GM23248 (cell line): ENCODE data around the gene CACNA1D. TPM values are rescaled to one million over a fixed set of nuclear protein-coding genes. Genes with fewer than 3 reads are reported as not detected.

Experiments used
- DNase-seq: peaks from one replicate; pipeline ENCODE4 v3.0.0-alpha.2; 2015
- H2AFZ ChIP-seq: fragments of 200-600 bp; sonication (generic); 2 replicates; pipeline ENCODE4 v1.6.1; 2016; ENCODE audit warnings: antibody characterized with exemption
- H3F3A ChIP-seq: fragments of 200-600 bp; sonication (generic); 2 replicates; pipeline ENCODE4 v1.6.1; 2016; ENCODE audit warnings: mild to moderate bottlenecking, antibody characterized with exemption, mixed run types; ENCODE audit not compliant: insufficient read depth
- H3K27ac ChIP-seq: fragments of 200-600 bp; sonication (generic); 2 replicates; pipeline ENCODE4 v1.5.1; 2016; ENCODE audit warnings: mild to moderate bottlenecking
- H3K27me3 ChIP-seq: fragments of 200-600 bp; sonication (generic); replicated peaks from 2 replicates; pipeline ENCODE4 v1.6.1; 2016; ENCODE audit warnings: mild to moderate bottlenecking; ENCODE audit not compliant: insufficient read depth
- H3K36me3 ChIP-seq: fragments of 200-600 bp; sonication (generic); 2 replicates; pipeline ENCODE4 v1.6.1; 2016; ENCODE audit warnings: low read depth, mild to moderate bottlenecking
- H3K4me1 ChIP-seq: fragments of 200-600 bp; sonication (generic); 2 replicates; pipeline ENCODE4 v1.6.1; 2016; ENCODE audit warnings: mild to moderate bottlenecking; ENCODE audit not compliant: insufficient read depth
- H3K4me2 ChIP-seq: fragments of 200-600 bp; sonication (generic); one replicate; pipeline ENCODE4 v1.6.1; 2016; ENCODE audit warnings: mild to moderate bottlenecking; ENCODE audit not compliant: unreplicated experiment
- H3K4me3 ChIP-seq: fragments of 200-600 bp; sonication (generic); 2 replicates; pipeline ENCODE4 v1.5.1; 2016; ENCODE audit warnings: mild to moderate bottlenecking
- H3K79me2 ChIP-seq: fragments of 200-600 bp; sonication (generic); 2 replicates; pipeline ENCODE4 v1.6.1; 2016; ENCODE audit warnings: mild to moderate bottlenecking; ENCODE audit not compliant: insufficient read depth
- H3K9ac ChIP-seq: fragments of 200-600 bp; sonication (generic); 2 replicates; pipeline ENCODE4 v1.6.1; 2016; ENCODE audit warnings: mild to moderate bottlenecking
- H3K9me2 ChIP-seq: fragments of 200-600 bp; sonication (generic); 2 replicates; pipeline ENCODE4 v1.6.1; 2016; ENCODE audit warnings: mixed run types, mild to moderate bottlenecking, moderate library complexity; ENCODE audit not compliant: insufficient read depth
- H3K9me3 ChIP-seq: fragments of 200-600 bp; sonication (generic); one replicate; pipeline ENCODE4 v1.6.1; 2017; ENCODE audit warnings: low read depth
- H4K20me1 ChIP-seq: fragments of 200-600 bp; sonication (generic); 2 replicates; pipeline ENCODE4 v1.6.0; 2016; ENCODE audit not compliant: insufficient read depth
- EZH2 ChIP-seq: fragments of 200-600 bp; sonication (generic); IDR thresholded peaks from 2 replicates; pipeline ENCODE4 v1.6.1; 2018; ENCODE audit warnings: antibody characterized with exemption, mild to moderate bottlenecking; ENCODE audit not compliant: insufficient read depth, poor library complexity, severe bottlenecking
- EZH2phosphoT487 ChIP-seq: fragments of 200-600 bp; sonication (generic); IDR thresholded peaks from 2 replicates; pipeline ENCODE4 v1.6.1; 2018; ENCODE audit warnings: antibody characterized with exemption, moderate library complexity, mild to moderate bottlenecking, low read depth; ENCODE audit not compliant: insufficient read depth
- WGBS, 2 experiments: methylation state at CpG; one replicate each; pipeline ENCODE4 v1.1.6; 2015 to 2017; ENCODE audit warnings: low lambda C conversion rate in 2 of 2, low coverage in 1 of 2; ENCODE audit errors: missing lambda C conversion rate in 2 of 2; 5-methylcytosine and 5-hydroxymethylcytosine counted together
- in situ Hi-C: fragments of 300-500 bp; cut with MboI; formaldehyde crosslinking; loops from 2 replicates; pipeline ENCODE4 v1.15.0; 2020
- polyA plus RNA-seq: library from polyadenylated mRNA; unstranded; fragments of >200 nt; fragmentation: Nextera tagmentation; extraction: Ambion mirVana; gene quantifications from 2 replicates; pipeline ENCODE4 v1.2.1, GENCODE V29; 2016
- total RNA-seq: library from RNA; depleted of rRNA; stranded (reverse); fragments of >200 nt; shearing (Covaris generic); gene quantifications from 2 replicates; pipeline ENCODE4 v1.2.3, GENCODE V29; 2014

CACNA1D gene
- total and polyA plus RNA-seq, 2 experiments from 2014 or later: not detected

DNA sequence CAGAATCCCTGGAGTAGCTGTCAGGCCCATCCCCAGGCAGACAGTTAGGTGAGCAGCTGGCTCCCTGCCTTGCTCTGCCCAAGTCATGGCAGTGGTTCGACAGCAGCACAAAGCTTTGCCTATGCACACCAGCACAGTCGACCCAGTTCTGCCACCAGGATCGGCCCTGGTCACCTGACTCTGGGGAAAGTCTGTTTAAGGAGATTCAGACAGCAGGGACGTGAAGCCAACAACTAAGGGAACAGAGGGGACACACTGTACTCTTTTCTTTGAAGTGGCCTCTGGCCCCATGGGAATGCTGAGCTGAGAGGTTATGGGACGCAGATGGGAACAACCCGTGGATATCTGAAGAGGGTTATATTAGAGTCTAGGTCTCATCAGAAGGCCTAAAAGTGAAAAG lies 217.0 kb downstream of the CACNA1D start:
- Histone ChIP-seq H3K36me3 (no peaks in the 10 kb centered on the region), H2AFZ (no peak overlapping the region), H3K9ac (no peak overlapping the region), H3K4me2 (no peak overlapping the region), H3K79me2 (no peaks in the 10 kb centered on the region), H3K27ac (no peak overlapping the region), H3K9me2 (no peaks in the 10 kb centered on the region), H3K9me3 (no peaks in the 10 kb centered on the region), H3K4me1 (no peaks in the 10 kb centered on the region), H4K20me1 (no peaks in the 10 kb centered on the region), H3K27me3 (no peaks in the 10 kb centered on the region; the same call in 1 of the 2 replicates), H3K4me3 (no peak overlapping the region), H3F3A (no peaks in the 10 kb centered on the region)
- TF ChIP-seq EZH2: no peak
- TF ChIP-seq EZH2phosphoT487: no peak
- in situ Hi-C loops: no loop called here
- 57 to 65% methylated on average over 6 of the region's 6 CpGs for WGBS, 2 experiments
- DNase-seq: no peak

DNA sequence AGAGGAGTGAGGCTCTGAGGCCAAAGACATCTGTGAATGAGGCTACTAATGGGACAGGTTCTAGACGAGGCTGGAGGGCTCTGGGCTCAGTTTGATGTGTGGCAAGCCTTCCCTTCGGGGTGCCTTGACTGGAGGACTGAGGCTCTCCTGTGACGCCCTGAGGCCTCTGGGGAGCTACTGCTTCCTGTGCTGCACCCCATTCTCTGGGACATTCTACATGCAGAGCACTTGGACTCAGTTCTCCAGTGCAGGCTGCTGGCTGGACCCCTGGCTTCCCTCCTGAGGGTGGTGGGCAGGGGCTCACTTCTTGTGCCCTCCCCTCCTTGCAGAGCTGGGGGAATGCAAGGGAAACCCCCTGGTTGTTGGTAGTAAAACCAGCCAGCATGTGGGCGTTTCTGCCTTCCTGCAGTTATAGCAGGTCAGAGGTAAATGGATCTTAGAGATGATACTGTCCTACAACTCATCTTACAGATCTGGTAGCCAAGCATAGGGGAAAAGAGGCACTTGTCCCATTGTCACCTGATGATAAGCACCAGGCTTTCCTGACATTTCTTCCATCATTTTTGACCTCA lies 218.5 kb downstream of the CACNA1D start:
- in situ Hi-C loops: no loop called here
- H3K9me2 ChIP-seq: no peaks in the 10 kb centered on the region
- H3K36me3 ChIP-seq: no peaks in the 10 kb centered on the region
- no peak overlapping the region for H3K4me3 ChIP-seq
- TF ChIP-seq EZH2phosphoT487: no peak
- TF ChIP-seq EZH2: no peak
- no peaks in the 10 kb centered on the region; the same call in 1 of the 2 replicates for H3K27me3 ChIP-seq
- no peak overlapping the region for H3K9ac ChIP-seq
- H3F3A ChIP-seq: no peaks in the 10 kb centered on the region
- 57 to 64% methylated on average over 4 of the region's 4 CpGs for WGBS, 2 experiments
- H3K79me2 ChIP-seq: no peaks in the 10 kb centered on the region
- no peaks in the 10 kb centered on the region for H4K20me1 ChIP-seq
- H3K27ac ChIP-seq: no peak overlapping the region
- no peaks in the 10 kb centered on the region for H3K9me3 ChIP-seq
- no peak overlapping the region for H3K4me2 ChIP-seq
- DNase-seq: no peak
- H2AFZ ChIP-seq: no peak overlapping the region
- no peaks in the 10 kb centered on the region for H3K4me1 ChIP-seq

DNA sequence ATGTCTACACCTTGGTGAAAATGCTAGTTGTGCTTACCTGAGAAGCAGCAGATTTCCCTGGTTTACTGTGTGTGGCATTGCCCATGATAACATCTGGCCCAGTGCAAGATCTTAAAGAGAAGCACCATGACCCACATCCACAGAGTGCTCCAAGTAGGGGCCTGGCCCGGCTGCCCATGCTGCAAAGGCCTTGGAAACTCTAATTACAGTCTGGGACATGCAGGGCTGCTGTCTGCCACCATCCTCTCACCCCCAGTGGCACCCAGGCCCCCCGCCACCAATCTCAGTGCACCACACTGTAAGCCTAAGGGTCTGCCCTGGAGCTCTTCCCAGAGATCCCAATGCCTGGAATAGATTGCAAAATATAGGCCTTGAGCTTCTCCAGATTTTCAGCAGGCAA lies 219.2 kb downstream of the CACNA1D start:
- in situ Hi-C loops: no loop called here

DNA sequence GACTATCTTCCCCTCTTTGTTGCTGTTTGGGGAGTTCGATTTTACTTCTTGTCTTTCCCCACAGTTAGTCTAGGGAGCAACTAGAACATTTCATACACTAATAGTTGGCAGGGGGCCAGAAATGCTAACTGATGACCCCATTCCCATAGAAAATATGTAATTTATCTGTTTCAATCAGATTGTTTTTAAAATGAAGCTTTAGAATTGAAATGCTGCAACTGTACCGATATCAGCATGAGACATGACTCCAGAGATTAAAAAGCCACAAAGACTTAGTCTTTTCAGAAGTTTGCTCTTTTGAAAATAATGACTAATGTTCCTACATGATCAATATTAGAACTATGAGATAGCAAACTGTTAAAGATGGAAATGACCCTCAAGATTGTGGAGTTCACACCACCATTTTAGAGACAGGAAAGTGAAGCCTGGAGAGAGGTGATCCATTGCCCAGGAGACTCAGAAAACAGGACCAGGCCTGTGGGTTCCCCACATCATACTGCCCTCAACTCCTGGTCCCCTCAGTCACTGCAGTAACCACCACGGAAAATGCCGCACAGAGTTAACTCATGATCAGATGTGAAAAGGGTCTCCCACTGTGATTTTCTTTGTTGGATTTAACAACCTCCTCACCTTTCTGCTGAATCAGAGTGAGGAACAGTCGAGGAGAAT lies 221.5 kb downstream of the CACNA1D start:
- TF ChIP-seq EZH2 (no peak), EZH2phosphoT487 (no peak)
- 0 out of 2 replicates have a peak, but pooled peaks cover 3% of the 10 kb centered on the region for H3F3A ChIP-seq
- H3K27ac ChIP-seq: no peak overlapping the region
- H3K36me3 ChIP-seq: no peaks in the 10 kb centered on the region
- peak; percentile 16 for DNase-seq
- no peaks in the 10 kb centered on the region for H3K79me2 ChIP-seq
- H3K9me2 ChIP-seq: no peaks in the 10 kb centered on the region
- H3K9ac ChIP-seq: no peak overlapping the region
- H2AFZ ChIP-seq: no peak overlapping the region
- H3K9me3 ChIP-seq: no peaks in the 10 kb centered on the region
- H3K4me2 ChIP-seq: no peak overlapping the region
- in situ Hi-C loops: no loop called here
- no peak overlapping the region for H3K4me3 ChIP-seq
- 69 to 75% methylated on average over 5 of the region's 5 CpGs for WGBS, 2 experiments
- H3K27me3 ChIP-seq: no peaks in the 10 kb centered on the region
- 0 out of 2 replicates have a peak, but pooled peaks cover 2% of the 10 kb centered on the region for H3K4me1 ChIP-seq
- H4K20me1 ChIP-seq: no peaks in the 10 kb centered on the region

More for the DNA sequence above, 219.2 kb downstream of the CACNA1D start:
- Histone ChIP-seq H3K4me2 (no peak overlapping the region), H3K27ac (no peak overlapping the region), H3K79me2 (no peaks in the 10 kb centered on the region), H3K4me1 (no peaks in the 10 kb centered on the region), H3K9ac (no peak overlapping the region), H4K20me1 (no peaks in the 10 kb centered on the region), H3F3A (no peaks in the 10 kb centered on the region), H3K27me3 (no peaks in the 10 kb centered on the region; the same call in 1 of the 2 replicates), H3K9me2 (no peaks in the 10 kb centered on the region), H3K4me3 (no peak overlapping the region), H3K36me3 (no peaks in the 10 kb centered on the region), H3K9me3 (no peaks in the 10 kb centered on the region), H2AFZ (no peak overlapping the region)
- 58 to 69% methylated on average over 2 of the region's 2 CpGs for WGBS, 2 experiments
- no peak for DNase-seq
- no peak for TF ChIP-seq EZH2
- no peak for TF ChIP-seq EZH2phosphoT487
